Measurements from ENCODE around the gene SPRN.
"Not testable (repeated sequence)": the region's sequence is repeated elsewhere in the genome, so short reads cannot be mapped to it uniquely, and the experiment has no call there.

Gene SPRN

DNA sequence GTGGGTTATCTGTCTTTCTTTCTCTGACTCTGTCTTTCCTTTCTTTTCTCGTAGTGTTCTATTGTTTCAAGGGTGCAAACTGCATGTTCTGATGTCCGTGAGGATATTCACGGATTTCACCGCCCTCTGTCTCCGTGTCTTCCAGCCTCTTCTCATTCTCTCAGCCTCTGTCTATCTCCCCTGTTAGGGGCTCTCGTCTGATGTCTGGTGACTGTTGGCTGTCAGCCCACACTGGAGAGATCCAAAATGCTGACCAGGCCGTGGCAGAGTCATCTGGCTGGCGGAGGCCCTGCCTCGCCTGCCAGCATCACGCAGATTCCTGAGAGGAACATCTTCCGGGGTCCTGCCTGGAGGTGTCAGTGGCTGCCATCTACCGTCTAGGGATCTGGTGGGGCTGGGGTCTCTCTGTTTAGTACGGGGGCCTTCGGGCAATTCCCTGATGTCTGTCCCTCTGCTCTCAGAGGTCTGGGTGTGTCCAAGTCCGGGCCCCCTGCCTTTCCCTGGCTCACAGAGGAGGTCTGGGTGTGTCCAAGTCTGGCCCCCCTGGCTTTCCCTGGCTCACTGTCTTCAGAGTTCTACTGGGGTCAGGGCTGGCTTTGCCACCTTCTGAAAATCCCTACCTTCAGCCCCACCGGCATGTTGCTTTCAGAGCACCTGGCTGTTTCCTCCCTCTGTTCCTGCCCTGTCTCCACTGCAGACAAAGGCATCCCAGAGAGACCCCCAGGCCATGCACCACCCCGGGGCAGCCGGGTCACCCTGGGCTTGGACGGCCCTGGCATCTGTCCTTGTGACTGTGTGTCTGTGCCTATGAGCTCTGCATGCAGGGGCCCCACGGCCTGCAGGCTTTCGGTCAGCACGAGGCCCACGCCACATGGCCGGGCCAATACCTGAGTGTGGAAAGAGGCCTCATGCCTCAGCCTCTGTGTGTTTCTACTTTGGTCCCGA lies 15.4 kb upstream of the SPRN start:
- DNase-seq = no peak

DNA sequence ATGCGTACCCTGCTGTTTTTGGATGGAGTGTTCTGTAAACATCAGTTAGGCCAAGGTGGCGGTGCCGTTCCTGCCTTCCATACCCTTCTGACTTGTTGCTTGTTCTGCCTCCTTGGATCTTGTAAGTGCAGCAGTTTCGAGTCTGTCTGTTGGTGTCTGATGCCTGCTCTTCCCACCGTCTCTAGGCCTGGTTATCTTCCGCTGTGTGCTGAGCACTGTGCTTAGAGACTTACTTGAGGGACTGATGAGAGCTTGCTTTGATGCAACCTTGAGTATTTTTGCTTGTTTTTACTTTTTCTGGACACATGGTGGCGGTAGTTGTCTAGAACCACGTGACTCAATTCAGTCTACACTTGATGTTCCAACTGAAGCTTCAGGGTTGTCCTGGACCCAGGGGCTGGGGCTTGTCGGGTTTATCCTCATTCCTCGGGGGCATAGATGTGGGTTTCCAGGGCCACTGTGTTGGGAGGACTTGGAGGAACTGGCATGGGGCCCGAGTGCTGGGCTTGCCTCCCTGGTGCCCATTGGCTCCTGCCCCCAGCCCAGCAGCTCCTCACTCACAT lies 14.4 kb upstream of the SPRN start:
- no peak for DNase-seq

DNA sequence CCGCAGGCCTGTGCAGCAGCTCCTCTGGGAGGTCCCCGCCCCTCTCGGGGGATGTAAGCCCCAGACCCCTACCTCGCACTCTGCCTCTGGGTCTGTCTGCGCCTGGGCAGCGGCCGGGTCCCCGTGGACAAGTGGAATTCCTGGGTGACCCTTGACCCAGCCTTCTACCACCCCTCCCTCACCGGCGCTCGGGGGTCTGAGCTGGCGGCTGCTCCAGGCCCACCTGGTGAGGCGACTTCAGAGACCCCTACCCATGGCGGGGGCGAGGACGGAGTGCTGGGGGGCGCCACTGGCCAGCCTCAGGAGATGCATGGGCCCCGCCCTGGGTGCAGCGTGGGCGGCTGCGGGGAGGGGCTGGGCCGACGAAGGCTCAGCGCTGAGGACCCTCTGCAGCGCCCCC lies 8.4 kb upstream of the SPRN start:
- not testable (repeated sequence) for DNase-seq

DNA sequence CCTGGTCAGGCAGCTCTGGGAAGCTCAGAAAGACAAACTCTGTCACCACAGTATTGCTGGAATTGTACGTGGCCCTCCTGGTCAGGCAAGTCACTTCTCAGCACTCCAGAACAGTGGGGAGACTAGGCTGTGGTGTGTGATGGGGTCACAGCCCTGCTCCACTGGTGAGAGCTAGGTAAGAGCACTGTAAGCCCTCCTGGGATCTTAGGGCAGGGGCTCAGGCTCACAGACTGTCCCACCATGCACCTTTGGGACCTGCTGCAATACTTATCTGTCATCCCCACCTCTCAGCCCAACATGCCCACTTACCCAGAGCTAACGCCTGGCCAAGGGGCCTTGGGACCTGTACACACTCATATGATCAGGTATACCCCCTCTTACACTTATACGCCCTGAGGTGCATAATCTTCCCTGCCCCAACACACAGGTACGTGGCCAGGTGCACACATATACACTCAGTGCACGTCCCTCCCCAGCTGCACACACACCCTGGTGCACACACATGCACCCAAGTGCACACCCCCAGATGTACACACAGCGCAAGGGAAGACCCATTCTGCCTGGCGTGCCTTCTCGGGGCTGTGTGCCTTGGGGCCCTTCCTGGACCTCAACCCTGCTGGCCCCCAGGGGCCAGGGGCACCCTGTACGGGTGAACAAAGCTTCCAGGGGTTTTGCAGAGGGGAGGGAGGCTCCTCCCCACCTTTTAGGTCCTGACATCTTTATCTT lies 7.6 kb upstream of the SPRN start:
- DNase-seq = not testable (repeated sequence)

DNA sequence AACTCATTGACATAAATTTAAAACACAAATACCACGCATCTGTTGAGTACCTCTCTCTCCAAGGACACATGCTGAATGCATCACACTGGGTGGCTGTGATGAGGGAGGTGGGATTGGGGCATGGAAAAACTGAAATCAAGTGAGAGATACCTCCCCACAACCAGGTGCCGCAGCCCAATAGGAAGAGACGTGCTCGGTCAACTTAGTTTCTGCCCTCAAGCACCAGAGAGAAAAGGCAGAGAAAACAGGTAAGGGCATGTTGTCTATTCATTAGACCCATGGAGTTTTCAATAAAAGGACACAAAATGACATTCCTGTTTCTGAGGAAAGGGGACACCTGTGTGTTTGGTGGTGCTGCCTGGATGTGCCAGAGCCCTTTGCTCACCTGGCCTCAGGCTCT lies 5.1 kb upstream of the SPRN start:
- not testable (repeated sequence) for DNase-seq

DNA sequence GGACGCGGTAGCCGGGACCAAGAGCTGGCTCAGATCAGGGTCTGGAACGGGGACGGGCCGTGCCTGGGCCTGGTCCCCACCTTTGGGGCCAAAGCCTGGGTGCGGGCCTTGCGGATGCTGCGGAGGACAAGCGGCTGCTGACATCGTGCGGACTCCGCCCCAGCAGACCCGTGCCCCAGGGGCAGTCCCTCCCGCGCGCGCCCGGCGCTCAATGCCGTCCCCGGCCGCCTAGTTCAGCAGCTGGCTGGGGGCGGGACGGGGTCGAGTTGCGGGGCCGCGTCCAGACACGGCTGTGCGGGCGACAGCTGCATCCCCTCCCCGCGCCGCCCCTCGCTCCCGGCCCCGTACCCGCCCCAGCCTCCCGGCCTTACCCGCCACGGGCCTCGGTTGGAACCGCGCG lies 323 bp downstream of the SPRN start:
- not testable (repeated sequence) for DNase-seq

DNA sequence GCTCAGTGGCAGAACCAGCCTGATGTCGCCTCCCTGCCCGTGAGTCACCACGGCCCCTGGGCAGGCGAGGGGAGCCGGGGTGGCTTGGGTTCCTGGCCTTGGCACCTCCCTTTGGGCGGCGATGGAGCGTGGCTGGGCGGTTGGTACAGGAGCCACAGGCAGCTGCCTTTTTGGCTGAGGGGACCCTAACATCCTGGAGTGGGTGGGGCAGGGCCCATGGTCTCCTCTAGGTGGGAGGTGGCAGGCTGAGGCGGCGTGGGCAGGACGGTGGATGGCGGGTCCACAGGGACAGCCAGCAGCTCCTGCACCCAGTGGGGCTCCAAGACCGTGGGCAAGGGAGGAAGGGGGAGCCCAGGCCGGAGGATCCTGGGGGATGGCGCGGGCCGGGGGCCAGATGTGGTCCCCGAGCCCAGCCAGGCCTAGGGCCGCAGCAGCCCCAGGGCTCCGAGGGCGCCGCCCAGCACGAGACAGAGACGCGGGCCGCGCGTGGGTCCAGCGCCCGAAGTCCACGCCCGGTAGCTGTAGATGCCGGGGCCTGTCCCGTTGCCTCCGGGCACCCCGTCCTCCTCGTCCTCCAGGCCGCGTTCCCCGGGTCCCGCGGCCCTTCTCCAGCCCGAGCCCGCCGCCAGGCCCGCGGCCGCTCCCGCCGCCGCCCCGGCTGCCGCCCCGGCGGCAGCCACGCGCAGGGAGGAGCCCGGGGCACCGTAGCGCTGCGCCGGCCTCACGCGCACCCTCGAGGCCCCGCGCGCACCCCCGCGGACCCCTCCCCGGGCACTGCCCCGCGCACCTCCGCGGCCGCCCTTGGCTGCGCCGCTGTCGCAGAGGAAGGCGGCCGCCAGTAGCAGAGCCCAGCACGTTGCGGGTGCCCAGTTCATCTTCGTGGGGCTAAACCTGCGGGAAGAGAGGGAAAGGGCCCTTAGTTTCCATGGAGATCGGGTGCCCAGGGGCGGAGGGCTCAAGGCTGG lies 1.3 kb downstream of the SPRN start:
- DNase-seq = no peak

DNA sequence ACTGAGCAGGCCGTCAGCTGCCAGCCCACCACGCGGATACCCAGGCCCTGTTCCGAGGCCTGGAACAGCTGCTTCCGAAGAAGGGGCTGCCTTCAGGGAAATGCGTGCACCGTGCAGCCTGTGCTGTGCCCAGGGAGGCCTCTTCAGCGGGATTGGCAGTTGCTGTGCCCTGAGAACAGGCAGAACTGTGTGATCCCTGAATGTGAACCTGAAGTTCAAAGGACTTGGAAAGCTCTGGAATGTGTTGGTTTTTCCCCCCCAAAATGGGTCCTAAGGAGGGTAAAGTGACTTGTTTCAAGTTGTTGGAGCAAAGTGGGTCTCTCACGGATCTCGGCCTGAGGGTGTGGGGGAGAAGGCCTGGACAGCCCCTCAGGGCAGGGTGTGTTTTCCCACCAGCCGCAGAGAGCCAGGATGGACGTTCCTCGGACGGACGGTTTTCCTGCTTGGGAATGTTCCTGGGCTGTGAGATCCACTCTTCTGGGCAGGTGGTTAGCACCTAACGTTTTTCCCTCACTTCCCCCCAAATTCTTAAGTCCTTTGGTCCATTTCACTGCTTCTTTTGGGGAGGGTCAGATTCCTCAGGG lies 2.1 kb downstream of the SPRN start:
- no peak for DNase-seq

DNA sequence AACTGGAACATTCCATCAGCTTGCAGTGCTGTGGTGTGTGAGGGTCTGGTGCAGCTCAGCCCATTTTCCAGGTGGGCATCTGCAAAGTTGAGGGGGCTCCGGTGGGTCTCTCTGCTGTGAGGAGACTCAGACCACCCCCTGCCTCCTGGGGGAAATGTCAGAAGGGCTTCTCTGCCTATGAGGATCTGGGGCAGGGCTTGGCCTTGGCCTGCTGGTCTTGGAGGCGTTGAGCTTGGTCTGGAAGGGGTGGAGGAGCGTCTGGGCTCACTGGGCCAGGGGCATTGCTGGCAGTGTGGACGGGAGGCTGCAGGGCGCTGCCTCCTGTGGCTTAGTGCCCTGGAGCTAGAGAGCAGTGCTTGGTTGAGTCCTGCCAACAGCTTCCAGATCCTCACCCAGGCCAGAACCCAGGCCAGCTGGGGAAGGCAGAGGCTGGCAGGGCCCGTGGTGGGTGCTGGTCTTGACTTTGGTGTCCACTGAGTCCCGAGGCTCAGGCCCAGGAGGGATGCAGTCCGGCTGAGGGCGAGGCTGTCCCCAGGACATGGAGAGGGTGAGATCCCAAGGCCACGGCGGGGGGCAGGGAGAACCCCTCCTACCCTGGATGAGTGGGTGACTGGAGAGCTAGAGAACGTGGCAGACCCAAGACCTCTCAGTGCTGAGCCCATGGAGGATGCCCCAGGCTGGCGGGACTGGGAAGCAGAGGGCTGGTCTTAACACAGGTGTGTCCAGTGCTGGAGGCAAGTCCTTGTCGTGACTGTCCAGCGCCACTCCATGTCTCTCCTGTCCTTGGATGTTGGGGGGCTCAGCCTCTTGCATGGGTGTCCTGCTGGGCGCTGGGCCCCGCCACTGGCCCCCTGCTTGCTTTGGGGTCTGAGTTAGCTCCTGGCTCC lies 2.8 kb downstream of the SPRN start:
- no peak for DNase-seq

DNA sequence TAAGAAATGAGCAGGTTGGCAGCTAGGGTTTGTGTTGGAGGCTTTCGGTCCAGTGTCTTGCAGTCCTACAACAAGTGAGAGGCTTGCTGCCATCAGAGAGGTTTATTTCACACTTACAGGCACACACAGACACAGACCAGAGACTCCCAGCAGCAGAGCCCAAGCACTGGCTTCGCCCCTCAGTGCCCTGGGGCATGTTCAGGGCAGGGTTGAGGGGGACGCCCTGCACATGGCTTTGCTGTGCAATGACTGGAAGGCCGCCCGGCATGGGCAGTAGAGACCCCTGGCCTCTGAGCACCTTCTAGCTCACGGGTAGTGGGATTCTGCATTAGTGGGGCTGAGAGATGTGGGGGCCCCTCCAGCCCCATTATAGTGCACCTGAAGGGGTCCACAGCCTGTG lies 3.8 kb downstream of the SPRN start:
- no peak for DNase-seq

DNA sequence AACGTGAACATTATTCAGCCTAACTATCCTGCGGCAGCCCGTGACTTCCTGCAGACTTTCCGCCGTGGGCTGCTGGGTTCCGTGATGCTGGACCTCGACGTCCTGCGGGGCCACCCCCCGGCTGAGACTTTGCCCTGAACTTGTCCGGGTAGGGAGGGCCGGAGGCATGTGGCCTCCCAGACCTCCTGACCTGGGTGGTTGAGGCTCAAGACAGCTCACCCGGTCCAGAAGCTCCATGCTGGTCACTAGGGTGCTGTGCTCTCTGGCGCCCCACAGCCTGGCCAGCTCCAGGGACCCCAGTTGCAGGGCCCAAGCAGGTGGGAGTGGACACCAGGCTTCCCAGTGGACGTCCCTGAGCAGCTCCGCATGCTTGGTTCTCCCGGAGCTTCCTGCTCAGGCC lies 4.4 kb downstream of the SPRN start:
- DNase-seq = no peak

DNA sequence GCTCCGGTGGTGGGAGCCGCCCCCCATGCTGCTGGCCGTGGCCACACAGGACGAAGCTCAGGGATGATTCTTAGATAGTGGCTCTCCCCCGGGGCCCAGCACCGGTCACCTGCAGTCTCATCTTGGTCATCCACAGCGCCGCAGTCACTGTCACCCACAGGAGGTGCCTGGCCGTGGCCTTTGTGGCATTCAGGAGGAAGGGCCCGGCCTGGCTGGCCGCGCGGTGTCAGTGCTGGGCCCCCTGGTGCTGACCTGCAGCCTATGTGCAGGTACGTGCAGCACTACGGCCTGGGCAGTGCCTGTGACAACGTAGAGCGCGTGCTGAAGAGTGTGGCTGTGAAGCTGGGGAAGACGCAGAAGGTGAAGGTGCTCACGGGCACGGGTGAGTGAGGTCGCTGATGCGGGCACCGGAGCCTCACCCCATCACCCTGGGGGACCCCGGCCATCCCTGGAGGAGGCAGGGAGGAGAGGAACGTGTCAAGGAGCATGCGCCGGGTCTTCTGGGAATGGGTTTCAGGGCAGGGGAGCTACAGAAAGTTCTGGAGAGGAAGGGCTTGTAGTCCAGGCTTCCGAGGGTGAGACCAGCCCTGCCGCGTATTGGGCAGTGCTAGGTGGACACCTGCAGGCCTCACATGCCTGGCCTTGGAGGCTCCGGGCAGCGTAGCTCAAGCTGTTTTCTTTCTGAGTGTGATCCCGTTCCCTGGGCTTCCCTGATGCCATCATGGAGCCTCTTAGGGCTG lies 5.0 kb downstream of the SPRN start:
- DNase-seq = no peak

DNA sequence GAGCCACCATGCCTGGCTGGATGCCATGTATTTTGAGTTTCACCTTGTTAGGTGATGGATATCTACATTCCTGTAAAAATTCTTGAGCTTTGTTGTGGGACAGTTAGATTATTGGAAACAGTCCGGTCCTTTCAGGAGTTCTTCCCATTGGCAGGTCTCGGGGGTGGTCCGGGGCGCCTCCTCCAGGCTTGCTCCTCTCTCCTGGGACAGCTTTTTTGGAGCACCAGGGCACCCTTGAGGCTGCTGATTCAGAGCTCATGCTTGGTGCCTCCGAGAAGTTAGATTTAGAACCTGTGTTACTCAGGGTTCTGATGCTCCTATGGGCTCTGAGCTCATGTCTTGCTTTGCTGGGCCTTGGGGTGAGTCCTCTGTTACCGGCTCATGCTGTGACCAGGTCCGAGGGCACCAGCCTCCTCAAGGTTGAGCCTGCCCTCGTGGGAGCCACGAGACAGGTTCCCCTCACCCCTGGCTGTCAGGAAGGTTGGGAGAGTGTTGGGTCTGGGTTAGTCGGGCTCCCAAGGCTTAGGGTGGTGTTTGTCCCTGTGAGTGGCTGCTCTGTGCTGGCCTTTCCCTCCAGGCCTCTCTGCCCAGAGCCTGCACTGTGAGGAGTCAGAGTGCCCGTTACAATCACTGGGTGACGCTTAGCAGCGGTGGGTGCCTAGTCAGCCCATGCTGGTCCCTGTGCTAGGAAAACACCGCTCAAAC lies 6.0 kb downstream of the SPRN start:
- no peak for DNase-seq

DNA sequence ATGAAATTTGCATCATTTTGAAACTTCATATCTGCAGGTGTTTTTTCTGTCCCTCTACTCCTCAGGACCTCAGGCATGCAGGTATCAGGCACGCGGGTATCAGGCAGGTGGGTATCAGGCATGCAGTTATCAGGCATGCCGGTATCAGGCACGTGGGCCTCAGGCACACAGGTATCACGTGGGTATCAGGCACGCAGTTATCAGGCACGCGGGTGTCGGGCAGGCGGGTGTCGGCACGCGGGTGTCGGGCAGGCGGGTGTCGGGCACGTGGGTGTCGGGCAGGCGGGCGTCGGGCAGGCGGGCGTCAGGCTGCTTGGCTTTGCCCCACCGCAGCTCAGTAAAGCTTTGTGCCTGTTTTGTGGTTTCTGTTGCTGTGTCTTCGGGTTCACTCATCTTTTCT lies 8.7 kb downstream of the SPRN start:
- DNase-seq = no peak

DNA sequence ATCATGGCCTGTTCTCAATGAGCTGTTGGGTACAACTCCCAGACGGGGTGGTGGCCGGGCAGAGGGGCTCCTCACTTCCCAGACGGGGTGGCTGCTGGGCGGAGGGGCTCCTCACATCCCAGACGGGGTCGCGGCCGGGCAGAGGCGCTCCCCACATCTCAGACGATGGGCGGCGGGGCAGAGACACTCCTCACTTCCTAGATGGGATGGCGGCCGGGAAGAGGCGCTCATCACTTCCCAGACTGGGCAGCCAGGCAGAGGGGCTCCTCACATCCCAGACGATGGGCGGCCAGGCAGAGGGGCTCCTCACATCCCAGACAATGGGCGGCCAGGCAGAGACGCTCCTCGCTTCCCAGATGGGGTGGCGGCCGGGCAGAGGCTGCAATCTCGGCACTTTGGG lies 10.0 kb downstream of the SPRN start:
- not testable (repeated sequence) for DNase-seq

DNA sequence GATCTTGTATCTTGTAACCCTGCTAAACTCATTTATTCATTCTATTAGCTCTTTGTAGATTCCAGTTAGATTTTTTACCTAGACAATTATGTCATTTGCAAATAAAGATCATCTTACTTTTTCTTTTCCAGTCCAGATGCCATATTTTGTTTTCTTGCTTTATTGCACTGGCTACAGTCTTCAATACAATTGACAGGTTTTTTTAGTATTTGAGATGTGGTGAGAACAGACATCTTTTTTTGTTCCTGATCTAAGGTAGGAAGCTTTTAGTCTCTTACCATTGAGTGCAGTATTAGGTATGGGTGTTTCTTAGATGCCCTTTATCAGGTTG lies 12.1 kb downstream of the SPRN start:
- no peak for DNase-seq

DNA sequence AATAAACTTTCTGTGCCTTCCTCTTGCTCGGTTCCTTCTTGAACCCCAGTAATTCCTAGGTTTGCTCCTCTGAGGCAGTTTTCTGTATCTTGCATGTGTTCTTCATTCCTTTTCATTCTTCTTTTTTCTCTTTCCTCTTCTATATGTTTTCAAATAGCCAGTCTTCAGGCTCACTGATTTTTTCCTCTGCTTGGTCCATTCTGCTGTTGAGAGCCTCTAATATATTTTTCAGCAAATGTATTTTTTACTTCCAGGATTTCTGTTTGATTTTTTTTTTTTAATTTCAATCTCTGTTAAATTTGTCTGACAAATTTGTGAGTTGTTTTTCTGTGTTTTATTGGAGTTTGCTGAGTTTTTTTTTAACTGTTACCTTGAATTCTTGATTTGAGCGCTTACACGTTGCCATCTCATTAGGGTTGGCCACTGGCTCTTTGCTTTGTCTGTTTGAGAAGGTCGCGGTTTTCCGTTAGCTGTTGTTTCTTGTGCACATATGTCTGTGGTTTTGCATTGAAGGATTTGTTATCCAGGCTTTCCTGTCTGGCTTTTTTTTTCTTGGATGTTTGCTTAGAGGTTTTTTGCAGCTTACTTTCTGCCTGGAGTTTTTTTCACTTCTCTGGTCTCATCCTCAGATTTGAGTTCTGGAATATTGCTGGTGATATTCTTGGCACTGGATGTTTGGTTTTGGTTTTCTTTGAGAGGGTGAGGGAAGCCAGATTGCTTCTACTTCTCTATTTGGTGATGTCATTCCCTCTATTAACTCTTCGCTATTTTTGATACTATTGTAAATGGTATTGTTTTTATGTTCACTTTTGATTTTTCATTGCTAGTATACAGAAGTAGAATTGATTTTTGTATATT lies 12.7 kb downstream of the SPRN start:
- DNase-seq = no peak

DNA sequence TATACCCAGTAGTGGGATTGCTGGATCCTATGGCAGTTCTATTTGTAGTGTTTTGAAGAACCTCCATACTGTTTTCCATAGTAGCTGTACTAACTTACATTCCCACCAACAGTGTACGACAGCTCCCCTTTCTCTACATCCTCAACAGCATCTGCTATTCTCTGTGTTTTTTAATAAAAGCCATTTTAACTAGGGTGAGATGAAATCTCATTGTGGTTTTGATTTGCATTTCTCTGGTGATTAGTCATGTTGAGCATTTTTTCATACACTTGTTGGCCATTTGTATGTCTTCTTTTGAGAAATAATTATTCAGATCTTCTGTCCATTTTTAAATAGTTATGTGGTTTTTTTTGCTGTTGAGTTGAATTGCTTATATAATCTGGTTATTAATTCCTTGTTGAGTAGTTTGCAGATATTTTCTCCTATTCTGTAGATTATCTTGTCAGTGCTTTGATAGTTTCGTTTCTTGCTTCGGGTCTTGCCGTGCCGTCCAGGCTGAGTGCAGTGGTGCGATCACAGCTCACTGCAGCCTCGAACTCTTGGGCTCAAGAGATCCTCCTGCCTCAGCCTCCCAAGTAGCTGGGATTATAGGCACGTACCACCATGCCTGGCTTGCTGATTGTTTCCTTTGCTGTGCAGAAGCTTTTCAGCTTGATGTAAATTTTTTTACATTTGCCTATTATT lies 18.4 kb downstream of the SPRN start:
- no peak for DNase-seq
